ENCODE data around the gene FOXRED2.

GRCh38 chr22:36449596-36450175 lies 57.2 kb downstream of the FOXRED2 start:
- TF ChIP-seq CTCF (IDR thresholded peaks at IDR 0.05; ENCODE audit: insufficient read depth, low read length, poor library complexity, severe bottlenecking) (no peak), EZH2phosphoT487 (conservative IDR thresholded peaks at IDR 0.05; ENCODE audit: low read length) (no peak)

Data from SU-DHL-6 (cell line).